Measurements from ENCODE around the gene FAM3D.

- no peak for TF ChIP-seq POLR2A (IDR thresholded peaks at IDR 0.05; ENCODE audit: borderline replicate concordance, extremely low read depth, insufficient read depth, insufficient read length)
- no peak for TF ChIP-seq YY1 (IDR thresholded peaks at IDR 0.05; ENCODE audit: extremely low read depth, insufficient replicate concordance, low read depth, low read length)
These were observed 19.1 kb upstream of the FAM3D start for GRCh38 chr3:58685641-58686040.
